Measurements from ENCODE around the gene TNFSF10.

TNFSF10 gene

DNA sequence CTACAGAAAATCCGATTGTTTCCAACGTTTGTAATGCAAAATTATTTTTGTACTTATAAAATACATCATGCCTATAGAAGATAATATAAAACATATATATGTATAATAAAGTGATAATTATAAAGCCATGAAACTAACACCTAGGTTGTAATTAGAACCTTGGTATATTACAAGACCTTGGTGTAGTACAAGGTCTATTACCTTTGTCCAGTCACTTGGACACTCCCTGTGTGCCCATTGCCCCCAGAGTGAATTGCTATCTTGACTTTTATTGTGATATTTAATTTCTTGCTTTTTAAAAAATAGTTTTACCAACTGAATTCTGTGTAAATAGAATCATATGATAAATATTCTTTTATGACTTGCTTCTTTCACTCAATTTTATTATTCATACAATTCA lies 20.7 kb upstream of the TNFSF10 start:
- Histone ChIP-seq H3K27me3 (ENCODE audit: insufficient read depth, low read length) (no peaks in the 10 kb centered on the region), H3K27ac (ENCODE audit: low read depth, low read length) (no peak overlapping the region), H2AFZ (ENCODE audit: low read length, unreplicated experiment) (no peak overlapping the region), H3K36me3 (ENCODE audit: insufficient read depth, low read length) (no peaks in the 10 kb centered on the region), H3K4me1 (ENCODE audit: control insufficient read depth, insufficient read depth, low read length, unreplicated experiment) (peaks cover 12% of the 10 kb centered on the region), H3K79me2 (ENCODE audit: control insufficient read depth, insufficient read depth, low read length, unreplicated experiment) (no peaks in the 10 kb centered on the region), H3K4me3 (ENCODE audit: low read depth, low read length) (no peak overlapping the region)

GRCh38 chr3:172543419-172543818 lies 20.2 kb upstream of the TNFSF10 start:
- no peak overlapping the region for H3K27ac ChIP-seq (ENCODE audit: low read depth, low read length)
- no peaks in the 10 kb centered on the region for H3K79me2 ChIP-seq (ENCODE audit: control insufficient read depth, insufficient read depth, low read length, unreplicated experiment)
- peaks cover 12% of the 10 kb centered on the region for H3K4me1 ChIP-seq (ENCODE audit: control insufficient read depth, insufficient read depth, low read length, unreplicated experiment)
- no peak overlapping the region for H2AFZ ChIP-seq (ENCODE audit: low read length, unreplicated experiment)
- H3K36me3 ChIP-seq (ENCODE audit: insufficient read depth, low read length) = no peaks in the 10 kb centered on the region
- no peak overlapping the region for H3K4me3 ChIP-seq (ENCODE audit: low read depth, low read length)
- H3K27me3 ChIP-seq (ENCODE audit: insufficient read depth, low read length) = no peaks in the 10 kb centered on the region

GRCh38 chr3:172542999-172543398 lies 19.8 kb upstream of the TNFSF10 start:
- no peaks in the 10 kb centered on the region for H3K36me3 ChIP-seq (ENCODE audit: insufficient read depth, low read length)
- H3K27ac ChIP-seq (ENCODE audit: low read depth, low read length) = no peak overlapping the region
- no peaks in the 10 kb centered on the region for H3K79me2 ChIP-seq (ENCODE audit: control insufficient read depth, insufficient read depth, low read length, unreplicated experiment)
- H3K4me1 ChIP-seq (ENCODE audit: control insufficient read depth, insufficient read depth, low read length, unreplicated experiment) = peaks cover 12% of the 10 kb centered on the region
- H3K27me3 ChIP-seq (ENCODE audit: insufficient read depth, low read length) = no peaks in the 10 kb centered on the region
- no peak overlapping the region for H3K4me3 ChIP-seq (ENCODE audit: low read depth, low read length)
- no peak overlapping the region for H2AFZ ChIP-seq (ENCODE audit: low read length, unreplicated experiment)

DNA sequence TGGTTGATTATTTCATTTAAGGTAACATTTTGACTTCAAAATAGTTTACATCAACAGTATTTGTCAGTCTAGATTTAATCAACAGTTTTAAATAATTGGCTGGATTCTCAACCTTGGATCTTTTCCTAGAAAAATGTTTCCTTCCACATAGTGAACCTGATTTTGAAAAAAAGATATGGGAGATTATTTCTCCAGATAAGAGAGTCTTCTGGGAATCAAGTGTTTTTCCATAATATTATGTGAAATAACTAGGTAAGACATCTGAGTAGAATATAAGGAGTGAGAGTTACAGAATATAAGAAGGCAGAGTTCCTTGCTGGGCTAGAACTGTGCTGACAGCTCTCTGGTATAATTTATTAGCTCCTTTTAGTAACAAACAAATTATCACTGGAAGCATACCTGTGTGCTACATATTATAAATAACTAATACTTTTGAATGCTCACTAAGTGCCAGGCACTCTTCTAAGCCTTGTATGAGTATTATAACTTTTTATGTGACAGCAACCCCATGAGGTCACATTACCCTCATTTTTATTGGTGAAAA lies 18.8 kb upstream of the TNFSF10 start:
- H3K4me1 ChIP-seq (ENCODE audit: control insufficient read depth, insufficient read depth, low read length, unreplicated experiment) = peaks cover 12% of the 10 kb centered on the region
- H3K27ac ChIP-seq (ENCODE audit: low read depth, low read length) = peak overlapping the region; percentile 54
- H3K36me3 ChIP-seq (ENCODE audit: insufficient read depth, low read length) = no peaks in the 10 kb centered on the region

DNA sequence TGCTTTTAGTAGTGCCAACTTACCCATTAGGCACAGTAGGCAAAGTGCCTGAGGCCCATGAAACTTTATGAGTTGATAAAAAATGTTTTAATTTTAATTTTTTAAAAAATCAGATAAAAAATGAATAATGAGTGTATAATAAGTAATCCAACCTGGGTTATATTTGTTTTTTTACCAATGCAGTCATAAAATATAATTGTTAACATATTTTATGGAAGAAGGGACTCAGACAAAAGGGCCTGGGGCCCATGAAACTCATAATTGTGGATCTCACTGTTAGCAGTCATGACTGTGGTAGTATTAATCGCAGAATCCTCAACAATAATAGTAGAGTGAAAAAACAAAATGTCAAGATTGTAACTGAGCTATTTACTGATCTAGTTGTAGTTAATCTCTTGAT lies 16.8 kb upstream of the TNFSF10 start:
- H3K4me1 ChIP-seq (ENCODE audit: control insufficient read depth, insufficient read depth, low read length, unreplicated experiment) = peaks cover 12% of the 10 kb centered on the region
- H3K36me3 ChIP-seq (ENCODE audit: insufficient read depth, low read length) = no peaks in the 10 kb centered on the region
- H3K27me3 ChIP-seq (ENCODE audit: insufficient read depth, low read length) = no peaks in the 10 kb centered on the region
- H3K27ac ChIP-seq (ENCODE audit: low read depth, low read length) = no peak overlapping the region
- no peaks in the 10 kb centered on the region for H3K79me2 ChIP-seq (ENCODE audit: control insufficient read depth, insufficient read depth, low read length, unreplicated experiment)
- no peak overlapping the region for H2AFZ ChIP-seq (ENCODE audit: low read length, unreplicated experiment)
- H3K4me3 ChIP-seq (ENCODE audit: low read depth, low read length) = no peak overlapping the region

More for the DNA sequence above, 18.8 kb upstream of the TNFSF10 start:
- no peak overlapping the region for H2AFZ ChIP-seq (ENCODE audit: low read length, unreplicated experiment)
- no peak overlapping the region for H3K4me3 ChIP-seq (ENCODE audit: low read depth, low read length)
- H3K27me3 ChIP-seq (ENCODE audit: insufficient read depth, low read length) = no peaks in the 10 kb centered on the region
- no peaks in the 10 kb centered on the region for H3K79me2 ChIP-seq (ENCODE audit: control insufficient read depth, insufficient read depth, low read length, unreplicated experiment)

- no peaks in the 10 kb centered on the region for H3K36me3 ChIP-seq (ENCODE audit: insufficient read depth, low read length)
- H3K27me3 ChIP-seq (ENCODE audit: insufficient read depth, low read length) = no peaks in the 10 kb centered on the region
- H3K27ac ChIP-seq (ENCODE audit: low read depth, low read length) = no peak overlapping the region
- no peak overlapping the region for H2AFZ ChIP-seq (ENCODE audit: low read length, unreplicated experiment)
- no peak overlapping the region for H3K4me3 ChIP-seq (ENCODE audit: low read depth, low read length)
- H3K4me1 ChIP-seq (ENCODE audit: control insufficient read depth, insufficient read depth, low read length, unreplicated experiment) = peaks cover 12% of the 10 kb centered on the region
- no peaks in the 10 kb centered on the region for H3K79me2 ChIP-seq (ENCODE audit: control insufficient read depth, insufficient read depth, low read length, unreplicated experiment)
These were observed 16.0 kb upstream of the TNFSF10 start for GRCh38 chr3:172539273-172539672.

GRCh38 chr3:172538368-172539151 lies 15.3 kb upstream of the TNFSF10 start:
- Histone ChIP-seq H3K36me3 (ENCODE audit: insufficient read depth, low read length) (no peaks in the 10 kb centered on the region), H3K4me3 (ENCODE audit: low read depth, low read length) (no peak overlapping the region), H2AFZ (ENCODE audit: low read length, unreplicated experiment) (no peak overlapping the region), H3K79me2 (ENCODE audit: control insufficient read depth, insufficient read depth, low read length, unreplicated experiment) (no peaks in the 10 kb centered on the region), H3K27ac (ENCODE audit: low read depth, low read length) (no peak overlapping the region), H3K27me3 (ENCODE audit: insufficient read depth, low read length) (no peaks in the 10 kb centered on the region), H3K4me1 (ENCODE audit: control insufficient read depth, insufficient read depth, low read length, unreplicated experiment) (peaks cover 12% of the 10 kb centered on the region)

DNA sequence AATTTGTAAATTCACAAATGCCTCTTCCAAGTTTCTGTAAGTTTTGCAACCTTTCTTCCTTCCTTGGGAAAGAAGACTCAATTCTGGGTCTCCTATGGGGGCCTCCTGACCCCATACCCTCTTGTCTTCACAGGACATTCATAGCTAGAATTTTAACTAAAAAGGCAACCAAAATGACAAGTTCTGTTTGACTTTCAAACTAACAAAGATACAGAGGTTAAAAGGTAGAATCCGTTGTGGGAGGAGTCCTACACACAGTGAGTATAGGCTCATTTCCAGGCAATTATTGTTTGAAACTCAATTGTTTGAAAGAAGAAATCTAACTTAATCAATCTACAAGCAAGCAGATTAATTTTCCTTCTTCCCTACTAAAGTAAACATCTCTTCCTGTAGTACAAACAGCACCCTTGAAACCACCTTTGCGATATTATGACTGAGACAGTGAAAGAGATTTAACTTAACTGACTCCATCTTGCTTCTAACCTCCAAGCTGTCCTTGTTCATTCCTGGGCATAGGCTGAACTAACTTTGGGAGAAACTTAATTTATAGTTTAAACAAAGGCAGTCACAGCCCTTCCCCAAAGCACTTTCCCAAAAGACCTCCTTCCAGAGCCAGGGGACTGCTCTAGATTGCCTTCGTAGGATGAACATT lies 14.4 kb upstream of the TNFSF10 start:
- Histone ChIP-seq H2AFZ (ENCODE audit: low read length, unreplicated experiment) (no peak overlapping the region), H3K79me2 (ENCODE audit: control insufficient read depth, insufficient read depth, low read length, unreplicated experiment) (no peaks in the 10 kb centered on the region), H3K36me3 (ENCODE audit: insufficient read depth, low read length) (no peaks in the 10 kb centered on the region), H3K27me3 (ENCODE audit: insufficient read depth, low read length) (no peaks in the 10 kb centered on the region), H3K4me3 (ENCODE audit: low read depth, low read length) (no peak overlapping the region), H3K4me1 (ENCODE audit: control insufficient read depth, insufficient read depth, low read length, unreplicated experiment) (peaks cover 12% of the 10 kb centered on the region), H3K27ac (ENCODE audit: low read depth, low read length) (no peak overlapping the region)

- no peak overlapping the region for H3K4me3 ChIP-seq (ENCODE audit: low read depth, low read length)
- no peak overlapping the region for H2AFZ ChIP-seq (ENCODE audit: low read length, unreplicated experiment)
- H3K4me1 ChIP-seq (ENCODE audit: control insufficient read depth, insufficient read depth, low read length, unreplicated experiment) = peaks cover 10% of the 10 kb centered on the region
- no peak overlapping the region for H3K27ac ChIP-seq (ENCODE audit: low read depth, low read length)
- no peaks in the 10 kb centered on the region for H3K79me2 ChIP-seq (ENCODE audit: control insufficient read depth, insufficient read depth, low read length, unreplicated experiment)
- H3K36me3 ChIP-seq (ENCODE audit: insufficient read depth, low read length) = no peaks in the 10 kb centered on the region
- H3K27me3 ChIP-seq (ENCODE audit: insufficient read depth, low read length) = no peaks in the 10 kb centered on the region
These were observed 13.8 kb upstream of the TNFSF10 start for GRCh38 chr3:172536993-172537419.

GRCh38 chr3:172536505-172536904 lies 13.3 kb upstream of the TNFSF10 start:
- Histone ChIP-seq H3K4me1 (ENCODE audit: control insufficient read depth, insufficient read depth, low read length, unreplicated experiment) (peaks cover 4% of the 10 kb centered on the region), H3K27ac (ENCODE audit: low read depth, low read length) (no peak overlapping the region), H3K36me3 (ENCODE audit: insufficient read depth, low read length) (no peaks in the 10 kb centered on the region), H3K27me3 (ENCODE audit: insufficient read depth, low read length) (no peaks in the 10 kb centered on the region), H3K79me2 (ENCODE audit: control insufficient read depth, insufficient read depth, low read length, unreplicated experiment) (no peaks in the 10 kb centered on the region), H2AFZ (ENCODE audit: low read length, unreplicated experiment) (no peak overlapping the region), H3K4me3 (ENCODE audit: low read depth, low read length) (no peak overlapping the region)

DNA sequence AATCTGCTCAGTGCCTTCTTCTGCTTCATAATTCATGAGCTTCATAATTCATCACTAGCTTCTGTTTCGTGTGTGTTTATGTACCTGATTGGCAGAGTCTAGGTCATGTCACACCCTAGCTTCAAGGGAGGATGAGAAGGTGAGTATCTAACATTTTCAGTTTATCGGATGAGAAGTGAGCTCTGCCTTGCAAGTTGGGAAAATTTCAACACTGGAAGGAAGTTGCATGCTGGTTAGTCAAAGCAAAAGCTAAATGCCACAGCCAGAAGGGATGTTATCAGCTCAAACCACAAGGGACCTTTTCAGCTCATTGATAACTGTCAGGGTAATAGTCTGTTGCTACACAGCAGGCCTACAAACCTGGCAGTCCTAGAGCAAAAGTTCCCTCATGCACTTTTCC lies 7.3 kb upstream of the TNFSF10 start:
- Histone ChIP-seq H3K27me3 (ENCODE audit: insufficient read depth, low read length) (no peaks in the 10 kb centered on the region), H2AFZ (ENCODE audit: low read length, unreplicated experiment) (no peak overlapping the region), H3K79me2 (ENCODE audit: control insufficient read depth, insufficient read depth, low read length, unreplicated experiment) (no peaks in the 10 kb centered on the region), H3K27ac (ENCODE audit: low read depth, low read length) (no peak overlapping the region), H3K4me1 (ENCODE audit: control insufficient read depth, insufficient read depth, low read length, unreplicated experiment) (no peaks in the 10 kb centered on the region), H3K36me3 (ENCODE audit: insufficient read depth, low read length) (no peaks in the 10 kb centered on the region), H3K4me3 (ENCODE audit: low read depth, low read length) (no peak overlapping the region)

All from ACC112 (cell line).